Heart left ventricle (tissue), 16 donors: ENCODE measurements around the gene SYDE1. TPM values are rescaled to one million over a fixed set of nuclear protein-coding genes. Genes with fewer than 3 reads are reported as not detected.

Experiments
- ATAC-seq, 4 donors: fragments of 200-7000 bp; cut with Tn5 transposase; one replicate each; pipeline ENCODE4 v1.9.1; 2020 to 2022; ENCODE audit warnings: moderate library complexity in 4 of 4, mild to moderate bottlenecking in 3 of 4, moderate number of reproducible peaks in 1 of 4
- DNase-seq, 5 donors: peaks; one replicate each; pipeline ENCODE4 v3.0.0-alpha.2; 2020
- H3K27ac ChIP-seq, 12 donors: fragments of 200-600 bp; sonication (generic) in 4 of 12; one replicate each; pipeline versions ENCODE4 v1.5.0 to v1.8.0; 2016 to 2022; ENCODE audit warnings: mild to moderate bottlenecking in 2 of 12
- H3K27me3 ChIP-seq, 9 donors: fragments of 200-600 bp; sonication (generic) in 2 of 9; one replicate each; pipeline versions ENCODE4 v1.5.1 to v1.8.0; 2016 to 2022; ENCODE audit warnings: mild to moderate bottlenecking in 3 of 9
- H3K36me3 ChIP-seq, 9 donors: fragments of 200-600 bp; sonication (generic) in 2 of 9; one replicate each; pipeline versions ENCODE4 v1.5.0 to v1.8.0; 2018 to 2022; ENCODE audit warnings: mild to moderate bottlenecking in 2 of 9
- H3K4me1 ChIP-seq, 12 donors: fragments of 200-600 bp; sonication (generic) in 4 of 12; one replicate each; pipeline versions ENCODE4 v1.5.0 to v1.8.0; 2016 to 2022; ENCODE audit warnings: mild to moderate bottlenecking in 3 of 12
- H3K4me3 ChIP-seq, 12 donors: fragments of 200-600 bp; sonication (generic) in 4 of 12; one replicate each; pipeline versions ENCODE4 v1.5.0 to v1.8.0; 2017 to 2022; ENCODE audit warnings: mild to moderate bottlenecking in 9 of 12, moderate library complexity in 4 of 12
- H3K9me3 ChIP-seq, 12 donors: fragments of 200-600 bp; sonication (generic) in 4 of 12; one replicate each; pipeline versions ENCODE4 v1.5.0 to v1.8.0; 2016 to 2022; ENCODE audit warnings: mild to moderate bottlenecking in 1 of 12
- POLR2A ChIP-seq, 2 donors: fragments of 450-650 bp; IDR thresholded peaks; one replicate each; pipeline ENCODE4 v1.6.1; 2017; ENCODE audit warnings: antibody characterized with exemption in 2 of 2, mild to moderate bottlenecking in 2 of 2, moderate library complexity in 2 of 2
- WGBS, 4 donors: extraction: QIAGEN DNeasy Blood & Tissue Kit in 2 of 4; methylation state at CpG; one replicate each; pipeline versions ENCODE4 v1.1.5 to v1.1.7; 2013 to 2018; 5-methylcytosine and 5-hydroxymethylcytosine counted together
- intact Hi-C, 10 donors: fragments of 100-400 bp; cut with DNase I; formaldehyde crosslinking; loops; one replicate each; pipeline versions ENCODE4 v1.11.1 to v1.14.2; 2022
- polyA plus RNA-seq, 2 donors: library from polyadenylated mRNA; stranded (reverse); fragments of 200-250 nt; gene quantifications; one replicate each; pipeline ENCODE4 v1.2.3, GENCODE V29; 2013
- total RNA-seq, 9 donors: library from RNA; depleted of rRNA in 2 of 9; stranded (reverse); fragments of >200 nt in 2 of 9; fragmentation: NEBNext Ultra II Directional in 3 of 9; extraction: Animal tissue kit (Norgen Biotek cat#: 25700) in 3 of 9; gene quantifications; one replicate each; pipeline versions ENCODE4 v1.1.0 to v1.2.4, GENCODE V29; 2016 to 2023
- TF ChIP-seq, protein P1 (sequence below), 12 donors: fragments of 200-600 bp; sonication (generic) in 4 of 12; IDR thresholded peaks; one replicate each; pipeline versions ENCODE4 v1.5.0 to v1.8.0; 2018 to 2022; ENCODE audit warnings: antibody characterized with exemption in 12 of 12, mild to moderate bottlenecking in 5 of 12
- donor health status: ischemic (EF 13 %, LVEDD 7.1; RV severe dilation, severe dysfunction).
- donor health status: healthy with polysubstance abuse.
- donor health status: DM: no; HTN: yes; CAD: no.
- donor health status: DM: no; HTN: no; CAD: no.
- donor health status: ischemic (EF 25% LVEDD 6.9; RV normal size, moderate dysfunction).
- donor health status: ischemic (EF 25% LVEDD 5.7; RV mildly dilated, moderate dysfunction).
- donor health status: healthy.
- donor health status: DM: yes; HTN: yes; CAD: no.
- donor health status: ischemic (EF 35%, LVEDD 5.7; RV mildly dilated, moderate dysfunction).
- donor health status: nonischemic (EF 11% LVEDD 7.7; RV severe dilation, severe dysfunction).
- donor health status: DM: yes; HTN: yes; CAD: no.
- donor health status: PGD.
- donor health status: ischemic (EF 29% LVEDD 5.4; RV normal size, mild dysfunction).
- donor health status: nonischemic (EF 23%, LVEDD 6.1; RV moderate dilation, normal function).

The SYDE1 gene
- total and polyA plus RNA-seq, 11 donors = 8.0 to 29.6 (median 14.5) TPM

DNA sequence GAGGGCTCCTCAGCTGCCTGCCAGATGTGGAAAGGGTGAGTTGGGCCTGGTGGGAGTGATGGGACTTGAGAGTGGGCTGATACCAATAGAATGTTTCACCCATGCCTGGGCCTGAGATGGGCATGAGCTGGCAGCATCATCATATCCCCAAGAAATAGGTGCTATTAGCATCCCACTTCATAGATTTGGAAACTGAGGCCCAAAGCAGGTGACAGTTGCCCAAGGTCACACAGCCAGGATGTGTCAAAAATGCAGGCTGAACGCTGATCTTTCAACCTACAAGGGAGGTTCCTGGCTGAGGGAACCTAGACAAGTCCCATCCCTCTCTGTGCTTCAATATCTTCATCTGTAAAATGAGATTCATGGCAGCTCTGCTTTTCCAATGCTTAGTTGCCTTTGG is 4.6 kb downstream of the SYDE1 start:
- ATAC-seq = no peak
- H3K4me1 ChIP-seq = peaks cover 6 to 45% (median 22%) of the 10 kb centered on the region in 12 donors
- DNase-seq = no peak
- no peak overlapping the region for H3K27ac ChIP-seq
- peaks cover 0 to 11% (median 0%) of the 10 kb centered on the region in 9 donors for H3K27me3 ChIP-seq
- no peak overlapping the region for H3K4me3 ChIP-seq
- no peaks in the 10 kb centered on the region for H3K9me3 ChIP-seq
- TF ChIP-seq, protein P1, sequence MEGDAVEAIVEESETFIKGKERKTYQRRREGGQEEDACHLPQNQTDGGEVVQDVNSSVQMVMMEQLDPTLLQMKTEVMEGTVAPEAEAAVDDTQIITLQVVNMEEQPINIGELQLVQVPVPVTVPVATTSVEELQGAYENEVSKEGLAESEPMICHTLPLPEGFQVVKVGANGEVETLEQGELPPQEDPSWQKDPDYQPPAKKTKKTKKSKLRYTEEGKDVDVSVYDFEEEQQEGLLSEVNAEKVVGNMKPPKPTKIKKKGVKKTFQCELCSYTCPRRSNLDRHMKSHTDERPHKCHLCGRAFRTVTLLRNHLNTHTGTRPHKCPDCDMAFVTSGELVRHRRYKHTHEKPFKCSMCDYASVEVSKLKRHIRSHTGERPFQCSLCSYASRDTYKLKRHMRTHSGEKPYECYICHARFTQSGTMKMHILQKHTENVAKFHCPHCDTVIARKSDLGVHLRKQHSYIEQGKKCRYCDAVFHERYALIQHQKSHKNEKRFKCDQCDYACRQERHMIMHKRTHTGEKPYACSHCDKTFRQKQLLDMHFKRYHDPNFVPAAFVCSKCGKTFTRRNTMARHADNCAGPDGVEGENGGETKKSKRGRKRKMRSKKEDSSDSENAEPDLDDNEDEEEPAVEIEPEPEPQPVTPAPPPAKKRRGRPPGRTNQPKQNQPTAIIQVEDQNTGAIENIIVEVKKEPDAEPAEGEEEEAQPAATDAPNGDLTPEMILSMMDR (IDR thresholded peaks at IDR 0.05) = no peak
- TF ChIP-seq POLR2A (IDR thresholded peaks at IDR 0.05) = no peak
- WGBS, 4 donors = 95 to 100% (median 99%) methylated on average over 1 of the region's 1 CpG
- intact Hi-C loops = loop anchor here in 2 of 10 donors (5.0 to 10.0 kb wide), 2 partner anchors 141 to 143 kb away; no protein-coding TSS in a partner anchor
- H3K36me3 ChIP-seq = peaks cover 0 to 77% (median 71%) of the 10 kb centered on the region in 9 donors

DNA sequence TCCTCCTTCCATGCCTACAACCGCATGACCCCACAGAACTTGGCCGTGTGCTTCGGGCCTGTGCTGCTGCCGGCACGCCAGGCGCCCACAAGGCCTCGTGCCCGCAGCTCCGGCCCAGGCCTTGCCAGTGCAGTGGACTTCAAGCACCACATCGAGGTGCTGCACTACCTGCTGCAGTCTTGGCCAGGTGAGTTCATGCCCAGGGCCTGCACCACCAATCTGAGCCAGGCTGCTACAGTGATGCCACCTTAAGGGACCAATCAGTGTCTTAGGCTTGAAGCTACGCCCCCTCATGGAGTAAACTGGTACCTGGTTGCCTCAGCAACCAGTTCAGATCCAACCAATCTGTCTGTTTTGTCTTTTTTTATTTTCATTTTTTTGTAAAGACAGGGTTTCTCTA is 5.2 kb downstream of the SYDE1 start:
- Histone ChIP-seq H3K4me1 (peaks cover 6 to 45% (median 20%) of the 10 kb centered on the region in 12 donors), H3K4me3 (no peak overlapping the region), H3K27me3 (peaks cover 0 to 11% (median 0%) of the 10 kb centered on the region in 9 donors), H3K36me3 (peaks cover 0 to 83% (median 77%) of the 10 kb centered on the region in 9 donors), H3K27ac (no peak overlapping the region), H3K9me3 (no peaks in the 10 kb centered on the region)
- DNase-seq (no peak), ATAC-seq (no peak)
- no peak for TF ChIP-seq POLR2A (IDR thresholded peaks at IDR 0.05)
- TF ChIP-seq, protein P1 (IDR thresholded peaks at IDR 0.05) = no peak
- intact Hi-C loops = loop anchor here in 2 of 10 donors (5.0 to 10.0 kb wide), 2 partner anchors 140 to 142 kb away; no protein-coding TSS in a partner anchor
- 89 to 99% (median 95%) methylated on average over 6 to 11 of the region's 11 CpGs for WGBS, 4 donors

GRCh38 chr19:15113245-15114152 is 6.3 kb downstream of the SYDE1 start:
- 87 to 89% (median 88%) methylated on average over 32 to 58 of the region's 58 CpGs for WGBS, 4 donors
- Histone ChIP-seq H3K4me3 (no peak overlapping the region), H3K36me3 (peaks cover 0 to 94% (median 89%) of the 10 kb centered on the region in 9 donors), H3K9me3 (no peaks in the 10 kb centered on the region), H3K27me3 (no peaks in the 10 kb centered on the region), H3K27ac (peak overlapping the region in 3 of 12 donors; percentile 8 to 76 (median 19)), H3K4me1 (peaks cover 6 to 35% (median 20%) of the 10 kb centered on the region in 12 donors)
- intact Hi-C loops = loop anchor here in 2 of 10 donors (5.0 to 10.0 kb wide), 2 partner anchors 139 to 141 kb away; no protein-coding TSS in a partner anchor
- peak in 1 of 4 donors; percentile 1 for ATAC-seq
- TF ChIP-seq, protein P1 (IDR thresholded peaks at IDR 0.05) = no peak
- TF ChIP-seq POLR2A (IDR thresholded peaks at IDR 0.05) = no peak
- DNase-seq = peak in 1 of 5 donors; percentile 68

DNA sequence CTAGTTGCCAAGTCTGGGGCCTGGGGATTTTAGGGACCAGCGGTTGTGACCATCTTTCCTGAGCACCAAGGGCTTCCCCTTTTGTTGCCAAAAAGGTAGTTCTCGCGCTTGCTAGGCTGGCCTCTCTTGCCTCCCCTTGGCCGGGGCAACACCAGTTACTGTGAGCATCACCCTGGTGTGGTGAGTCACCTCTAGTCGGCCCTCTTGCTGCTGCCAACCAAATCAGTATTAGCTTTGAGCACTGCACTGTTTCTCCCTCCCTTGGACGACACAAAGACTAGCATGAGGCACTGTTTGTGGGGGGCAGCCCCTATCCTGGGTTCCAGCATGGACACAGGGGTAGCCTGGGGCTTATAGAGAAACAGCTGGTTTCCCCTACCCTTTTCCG is 6.9 kb downstream of the SYDE1 start:
- 50 to 73% (median 69%) methylated on average over 2 to 7 of the region's 7 CpGs for WGBS, 4 donors
- intact Hi-C loops = loop anchor here in 2 of 10 donors (5.0 to 10.0 kb wide), 2 partner anchors 138 to 141 kb away; no protein-coding TSS in a partner anchor

More for the DNA sequence above, 6.9 kb downstream of the SYDE1 start:
- Histone ChIP-seq H3K36me3 (peaks cover 0 to 98% (median 90%) of the 10 kb centered on the region in 9 donors), H3K4me1 (peaks cover 6 to 29% (median 16%) of the 10 kb centered on the region in 12 donors), H3K4me3 (no peak overlapping the region), H3K27me3 (no peaks in the 10 kb centered on the region), H3K27ac (peak overlapping the region in 4 of 12 donors; percentile 8 to 76 (median 59)), H3K9me3 (no peaks in the 10 kb centered on the region)
- DNase-seq = no peak
- TF ChIP-seq, protein P1 (IDR thresholded peaks at IDR 0.05) = no peak
- TF ChIP-seq POLR2A (IDR thresholded peaks at IDR 0.05) = no peak
- ATAC-seq = peak in 2 of 4 donors; percentile 21 to 49
